Right lobe of liver (tissue), 4 donors: ENCODE results near the gene MRPL49.

Experiments used
- CTCF ChIP-seq, 4 donors: fragments of 200-600 bp in 3 of 4; fragments of 450-650 bp in 1 of 4; IDR thresholded peaks; one replicate each; pipeline versions ENCODE4 v1.5.1 to v1.8.0; 2016 to 2022; ENCODE audit warnings: antibody characterized with exemption in 4 of 4, mild to moderate bottlenecking in 2 of 4
- POLR2A ChIP-seq: fragments of 450-650 bp; IDR thresholded peaks from one replicate; pipeline ENCODE4 v1.6.1; 2017; ENCODE audit warnings: antibody characterized with exemption, mild to moderate bottlenecking
- donor health status: DM: no; HTN: no; CAD: no.
- donor health status: DM: no; HTN: no; CAD: no.
- donor health status: DM: no; HTN: yes; CAD: no.

- TF ChIP-seq CTCF (IDR thresholded peaks at IDR 0.05) (no peak), POLR2A (no peak)
Measured at GRCh38 chr11:65113839-65114238, 8.3 kb upstream of the MRPL49 start.
